Hippocampal formation (tissue), 2 donors: ENCODE results near the gene OR8S1.
"Not testable (repeated sequence)": the region's sequence is repeated elsewhere in the genome, so short reads cannot be mapped to it uniquely, and the experiment has no call there.

Experiments used
- DNase-seq, 2 donors: peaks; one replicate each; lab custom pipeline; 2025; lab: John Stamatoyannopoulos, UW

The OR8S1 gene

GRCh38 chr12:48525332-48525731, at the start of gene OR8S1:
Gene OR8S1, plus strand, starts transcription at chr12:48525632. Its CDS starts 0 bp downstream, at chr12:48525632.
- DNase-seq, result no peak

GRCh38 chr12:48482198-48482597, 43.2 kb upstream of the OR8S1 start, which contains the start of gene C12orf54:
Gene C12orf54, plus strand, starts transcription at chr12:48482498. Its CDS starts 799 bp downstream, at chr12:48483297.
- no peak for DNase-seq

- DNase-seq, result no peak
These were observed 42.5 kb upstream of the OR8S1 start for GRCh38 chr12:48482930-48483329.

- DNase-seq, result no peak
These were observed 39.2 kb upstream of the OR8S1 start for GRCh38 chr12:48486261-48486660.

- no peak for DNase-seq
These were observed 38.8 kb upstream of the OR8S1 start for GRCh38 chr12:48486679-48487078.

- no peak for DNase-seq
These were observed 36.4 kb upstream of the OR8S1 start for GRCh38 chr12:48489012-48489411.

- DNase-seq, result not testable (repeated sequence)
These were observed 36.0 kb upstream of the OR8S1 start for GRCh38 chr12:48489456-48489855.

- not testable (repeated sequence) for DNase-seq
These were observed 25.2 kb upstream of the OR8S1 start for GRCh38 chr12:48500281-48500680.

GRCh38 chr12:48506836-48507235, 18.6 kb upstream of the OR8S1 start:
- not testable (repeated sequence) for DNase-seq

- DNase-seq, result no peak
These were observed 16.4 kb upstream of the OR8S1 start for GRCh38 chr12:48508987-48509386.

GRCh38 chr12:48510111-48510510, 15.3 kb upstream of the OR8S1 start:
- DNase-seq, result no peak

- DNase-seq, result no peak
These were observed 12.6 kb upstream of the OR8S1 start for GRCh38 chr12:48512855-48513254.

- no peak for DNase-seq
These were observed 10.7 kb upstream of the OR8S1 start for GRCh38 chr12:48514728-48515127.

- not testable (repeated sequence) for DNase-seq
These were observed 5.1 kb upstream of the OR8S1 start for GRCh38 chr12:48520381-48520780.

GRCh38 chr12:48527891-48528670, 2.6 kb downstream of the OR8S1 start:
- DNase-seq, result no peak

- no peak for DNase-seq
These were observed 7.2 kb downstream of the OR8S1 start for GRCh38 chr12:48532601-48533000.

- no peak for DNase-seq
These were observed 11.2 kb downstream of the OR8S1 start for GRCh38 chr12:48536602-48537001.

GRCh38 chr12:48542300-48542928, 17.0 kb downstream of the OR8S1 start:
- peak; percentile 12 to 16 for DNase-seq

- no peak for DNase-seq
These were observed 20.5 kb downstream of the OR8S1 start for GRCh38 chr12:48545833-48546469.

GRCh38 chr12:48547012-48547411, 21.6 kb downstream of the OR8S1 start:
- DNase-seq, result not testable (repeated sequence)

- not testable (repeated sequence) for DNase-seq
These were observed 26.2 kb downstream of the OR8S1 start for GRCh38 chr12:48551636-48552035.

- not testable (repeated sequence) for DNase-seq
These were observed 28.4 kb downstream of the OR8S1 start for GRCh38 chr12:48553666-48554343.
